Epidermal melanocyte (primary cell): ENCODE data around the gene CHST6.
A peak's percentile ranks its signal among the peaks of the same experiment; 100 is the strongest.
"Not testable (repeated sequence)": the region's sequence is repeated elsewhere in the genome, so short reads cannot be mapped to it uniquely, and the experiment has no call there.

Experiments used
- DNase-seq: peaks from one replicate; pipeline ENCODE4 v3.0.0; 2011; ENCODE audit warnings: low spot score; ENCODE audit not compliant: insufficient read length

CHST6 gene

GRCh38 chr16:75452464-75453190, 42.6 kb downstream of the CHST6 start:
- DNase-seq, result no peak

GRCh38 chr16:75446416-75446815, 48.8 kb downstream of the CHST6 start:
- no peak for DNase-seq

- no peak for DNase-seq
These were observed 49.9 kb downstream of the CHST6 start for GRCh38 chr16:75445298-75445697.

GRCh38 chr16:75443298-75443697, 51.9 kb downstream of the CHST6 start:
- peak; percentile 48 for DNase-seq

- peak; percentile 79 for DNase-seq
These were observed 61.4 kb downstream of the CHST6 start for GRCh38 chr16:75433732-75434413.

- DNase-seq, result peak; percentile 95
These were observed 62.2 kb downstream of the CHST6 start, which contains the start of gene CFDP1 for GRCh38 chr16:75432828-75433731. TSS of gene CFDP1 (minus strand) at chr16:75433503. CDS start at chr16:75433352, 151 bp downstream.

GRCh38 chr16:75429621-75430403, 65.4 kb downstream of the CHST6 start:
- DNase-seq, result no peak

GRCh38 chr16:75426524-75426923, 68.7 kb downstream of the CHST6 start:
- not testable (repeated sequence) for DNase-seq

GRCh38 chr16:75424105-75424762, 71.0 kb downstream of the CHST6 start:
- DNase-seq, result not testable (repeated sequence)

- DNase-seq, result no peak
These were observed 71.5 kb downstream of the CHST6 start for GRCh38 chr16:75423723-75424104.
